K562 (cell line): ENCODE results near the gene ADGRL3. TPM values are rescaled to one million over a fixed set of nuclear protein-coding genes. Genes with fewer than 3 reads are reported as not detected.

Experiments used
- ARID2 ChIP-seq: fragments of 450-650 bp; IDR thresholded peaks from 2 replicates; pipeline ENCODE4 v1.6.1; 2017; ENCODE audit warnings: antibody characterized with exemption, mild to moderate bottlenecking
- BMI1 ChIP-seq: fragments of 150-350 bp; IDR thresholded peaks from 2 replicates; pipeline ENCODE4 v1.6.1; 2014; ENCODE audit warnings: low read length
- CHD2 ChIP-seq: IDR thresholded peaks from 2 replicates; pipeline ENCODE4 v1.6.1; 2011; ENCODE audit warnings: low read depth, low read length
- DNMT1 ChIP-seq: fragments of 450-650 bp; IDR thresholded peaks from 2 replicates; pipeline ENCODE4 v1.6.1; 2016; ENCODE audit warnings: antibody characterized with exemption, mild to moderate bottlenecking
- FIP1L1 ChIP-seq: fragments of 200-400 bp; formaldehyde crosslinking; IDR thresholded peaks from 2 replicates; pipeline ENCODE4 v1.6.1; 2018; ENCODE audit warnings: mild to moderate bottlenecking, low read depth, low read length; ENCODE audit not compliant: poor library complexity, severe bottlenecking
- GABPB1 ChIP-seq: sonication (generic); formaldehyde crosslinking; IDR thresholded peaks from 2 replicates; pipeline ENCODE4 v1.8.0; 2022; ENCODE audit warnings: mild to moderate bottlenecking, missing genetic modification reagents
- ID3 ChIP-seq, 2 experiments: fragments of 250-450 bp in 1 of 2; fragments of 450-650 bp in 1 of 2; sonication (Bioruptor Pico) in 1 of 2; IDR thresholded peaks; 2 replicates each; pipeline versions ENCODE4 v1.6.1 to v1.8.0; 2016 to 2021; ENCODE audit warnings: mild to moderate bottlenecking in 2 of 2, moderate library complexity in 2 of 2, missing compliant biosample characterization in 1 of 2, missing genetic modification characterization in 1 of 2
- MTA3 ChIP-seq: fragments of 450-650 bp; formaldehyde crosslinking; IDR thresholded peaks from 2 replicates; pipeline ENCODE4 v1.6.1; 2017; ENCODE audit warnings: mild to moderate bottlenecking, borderline replicate concordance
- SREBF2 ChIP-seq: sonication (generic); formaldehyde crosslinking; IDR thresholded peaks from 2 replicates; pipeline ENCODE4 v1.4.0; 2020; ENCODE audit warnings: mild to moderate bottlenecking, missing genetic modification reagents
- THRA ChIP-seq: fragments of 450-650 bp; IDR thresholded peaks from 2 replicates; pipeline ENCODE4 v1.6.1; 2017; ENCODE audit warnings: mild to moderate bottlenecking, moderate library complexity
- YBX1 ChIP-seq: fragments of 450-650 bp; IDR thresholded peaks from 2 replicates; pipeline ENCODE4 v1.7.1; 2016; ENCODE audit warnings: mild to moderate bottlenecking
- ZNF12 ChIP-seq: sonication (generic); formaldehyde crosslinking; IDR thresholded peaks from 2 replicates; pipeline ENCODE4 v1.4.0; 2020; ENCODE audit warnings: mild to moderate bottlenecking, missing genetic modification reagents
- ZNF175 ChIP-seq: fragments of 200-800 bp; sonication (Bioruptor generic); IDR thresholded peaks from 2 replicates; pipeline ENCODE4 v1.6.1; 2016; ENCODE audit warnings: low read depth, mild to moderate bottlenecking, missing genetic modification characterization, missing compliant biosample characterization
- ZNF212 ChIP-seq: fragments of 450-650 bp; formaldehyde crosslinking; IDR thresholded peaks from 2 replicates; pipeline ENCODE4 v1.4.0; 2020; ENCODE audit warnings: mild to moderate bottlenecking
- ZNF512 ChIP-seq: IDR thresholded peaks from 2 replicates; pipeline ENCODE4 v1.6.1; 2016; ENCODE audit warnings: missing genetic modification characterization, missing compliant biosample characterization
- polyA plus RNA-seq, 8 experiments: library from polyadenylated mRNA; depleted of rRNA in 4 of 8; stranded (reverse) in 5 of 8; unstranded in 3 of 8; fragments of >200 nt; fragmentation: Nextera tagmentation in 2 of 8; fragmentation: Illumina TruSeq in 1 of 8; extraction: Ambion mirVana in 2 of 8; extraction: Trizol in 1 of 8; gene quantifications; 2 replicates each; pipeline versions ENCODE4 v1.2.1 to v1.2.3, GENCODE V29; 2011 to 2014; ENCODE audit warnings: inconsistent platforms in 1 of 8, missing spikeins in 1 of 8
- total RNA-seq, 7 experiments: library from RNA; depleted of rRNA in 6 of 7; stranded (reverse); fragments of >200 nt in 6 of 7; fragmentation: Illumina TruSeq in 2 of 7; extraction: Trizol in 2 of 7; gene quantifications; 2 replicates each; pipeline versions ENCODE4 v1.2.1 to v1.2.3, GENCODE V29; 2011 to 2021; ENCODE audit warnings: low replicate concordance in 1 of 7

Gene ADGRL3
- total and polyA plus RNA-seq, 9 of the 15 experiments (the other 6 are each of a cell fraction or from before 2014, with no cell fraction given), result 0.03 to 0.14 (median 0.04) TPM; not detected in 2

- TF ChIP-seq ARID2, result no peak
- TF ChIP-seq YBX1, result no peak
- no peak for TF ChIP-seq ID3 (CRISPR knock-in tag; IDR thresholded peaks at IDR 0.05)
- no peak for TF ChIP-seq ID3 (tag; IDR thresholded peaks at IDR 0.05)
- no peak for TF ChIP-seq SREBF2 (CRISPR knock-in tag)
- no peak for TF ChIP-seq ZNF512 (tag)
- no peak for TF ChIP-seq THRA
- no peak for TF ChIP-seq GABPB1 (CRISPR knock-in tag)
- TF ChIP-seq ZNF212 (CRISPR knock-in tag), result no peak
- no peak for TF ChIP-seq MTA3
- no peak for TF ChIP-seq BMI1
- no peak for TF ChIP-seq DNMT1
- no peak for TF ChIP-seq ZNF12 (CRISPR knock-in tag)
- TF ChIP-seq CHD2, result no peak
- no peak for TF ChIP-seq ZNF175 (CRISPR knock-in tag)
- TF ChIP-seq FIP1L1, result no peak
Measured at GRCh38 chr4:61762722-61763627, 562.8 kb downstream of the ADGRL3 start (continued).
